ENCODE data around the gene HSF2BP.
"Not testable (repeated sequence)": the region's sequence is repeated elsewhere in the genome, so short reads cannot be mapped to it uniquely, and the experiment has no call there.

HSF2BP gene

DNA sequence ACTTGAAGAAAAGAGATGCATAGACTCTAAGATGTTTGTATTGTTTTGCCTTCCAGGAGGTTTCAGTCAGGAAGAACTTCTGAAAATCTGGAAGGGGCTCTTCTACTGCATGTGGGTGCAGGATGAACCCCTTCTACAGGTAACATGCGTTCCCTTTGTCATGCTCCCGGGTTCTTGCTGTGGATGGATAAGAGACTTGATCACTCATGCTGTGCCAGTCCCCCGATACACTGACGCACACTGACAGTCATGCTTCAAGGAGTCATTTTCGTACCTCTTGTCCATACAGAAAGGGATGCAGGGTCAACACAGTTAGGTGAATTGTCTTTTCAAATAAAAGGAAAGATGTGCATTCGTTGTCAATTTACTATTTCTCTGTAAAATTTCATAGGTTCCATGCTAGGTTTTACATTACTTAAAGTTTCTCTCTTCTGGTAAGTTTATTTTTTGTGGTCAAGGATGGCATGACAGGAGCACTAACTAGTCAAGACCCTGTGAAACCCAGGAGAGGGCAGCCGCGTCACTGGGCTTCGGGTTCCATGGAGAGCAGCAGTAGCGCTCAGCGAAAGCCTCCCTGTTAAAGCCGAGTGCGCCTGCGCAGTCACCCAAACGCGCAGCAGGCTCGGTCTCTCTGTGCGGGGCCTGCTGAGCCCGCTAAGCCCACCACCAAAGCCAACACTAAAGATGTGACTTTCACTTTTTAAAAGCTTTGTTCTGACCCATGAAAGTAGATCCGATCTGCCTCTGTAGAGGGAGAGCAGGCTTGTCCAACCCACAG is 10.7 kb upstream of the HSF2BP start:
- FAIRE-seq, result no peak
- TF ChIP-seq POLR2A (IDR thresholded peaks at IDR 0.05; ENCODE audit: low read depth, low read length), result no peak
- DNase-seq (ENCODE audit: insufficient read length, low spot score), result no peak

DNA sequence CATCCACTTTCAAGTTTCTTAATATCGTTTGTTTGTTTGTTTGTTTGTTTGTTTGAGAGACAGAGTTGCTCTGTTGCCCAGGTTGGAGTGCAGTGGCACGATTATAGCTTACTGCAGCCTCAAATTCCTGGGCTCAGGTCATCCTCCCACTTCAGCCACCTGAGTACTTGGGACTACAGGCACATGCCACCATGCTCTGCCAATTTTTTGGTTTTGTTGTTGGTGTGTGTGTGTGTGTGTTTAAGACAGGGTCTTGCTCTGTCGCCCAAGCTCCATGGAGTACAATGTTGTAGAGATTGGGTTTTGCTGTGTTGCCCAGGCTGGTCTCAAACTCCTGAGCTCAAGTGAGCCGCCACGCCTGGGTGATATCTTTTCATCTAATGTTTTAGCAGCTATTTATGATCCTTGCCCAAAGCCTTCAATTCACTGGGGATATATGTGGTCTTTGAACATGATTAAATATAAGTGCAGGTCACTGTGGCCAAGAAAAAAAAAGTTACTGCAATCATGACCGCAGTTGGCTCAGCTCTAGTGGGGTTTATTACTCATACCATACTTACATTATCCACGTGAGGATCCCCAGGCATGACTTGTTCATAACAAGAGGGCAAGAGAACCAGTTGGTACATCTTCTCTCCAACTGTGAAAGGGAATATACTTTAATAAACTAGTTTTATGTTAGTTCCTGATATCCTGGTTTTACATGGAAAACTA is 8.1 kb upstream of the HSF2BP start:
- FAIRE-seq, result no peak

DNA sequence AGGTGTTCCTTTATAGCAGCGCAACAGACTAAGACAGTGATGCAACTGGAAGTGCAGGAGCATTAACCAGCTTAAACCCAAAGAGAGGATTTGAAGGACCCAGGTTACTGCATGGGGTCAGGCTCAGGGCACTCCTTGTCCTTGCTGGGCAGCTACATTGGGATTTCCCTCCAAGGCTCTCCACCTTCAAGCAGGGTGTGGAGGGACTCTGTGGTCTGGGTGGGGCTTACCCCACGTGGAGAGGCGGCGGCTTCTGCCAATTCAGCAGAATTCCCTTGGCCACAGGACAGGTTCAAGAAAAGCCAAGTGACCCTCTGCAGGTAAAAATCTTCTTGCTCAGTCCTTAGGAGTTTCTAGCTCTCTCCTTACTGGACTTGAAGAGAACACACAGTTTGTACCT is 6.6 kb upstream of the HSF2BP start:
- DNase-seq (ENCODE audit: insufficient read length, low spot score) (no peak), FAIRE-seq (no peak)
- TF ChIP-seq POLR2A (IDR thresholded peaks at IDR 0.05; ENCODE audit: low read depth, low read length), result no peak

More for the DNA sequence above, 8.1 kb upstream of the HSF2BP start:
- no peak for TF ChIP-seq POLR2A (IDR thresholded peaks at IDR 0.05; ENCODE audit: low read depth, low read length)
- DNase-seq (ENCODE audit: insufficient read length, low spot score), result peak; percentile 85

DNA sequence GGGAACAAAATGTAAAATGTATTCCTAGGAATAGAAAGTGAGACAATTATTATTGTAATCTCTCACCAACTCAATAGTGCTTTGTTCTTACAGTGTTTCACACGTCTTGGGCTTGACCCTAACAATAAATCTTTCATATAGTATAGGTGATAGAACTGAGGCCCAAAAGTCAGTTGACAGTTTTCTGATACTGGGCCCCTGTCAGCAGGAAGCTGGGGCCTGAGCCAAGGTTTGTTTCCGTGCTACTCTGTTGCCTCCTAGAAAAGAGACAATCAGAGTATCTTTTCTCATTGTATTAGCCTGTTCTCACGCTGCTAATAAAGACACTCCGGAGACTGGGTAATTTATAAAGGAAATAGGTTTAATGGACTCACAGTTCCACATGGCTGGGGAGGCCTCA is 5.1 kb upstream of the HSF2BP start:
- no peak for DNase-seq (ENCODE audit: insufficient read length, low spot score)
- no peak for FAIRE-seq
- no peak for TF ChIP-seq POLR2A (IDR thresholded peaks at IDR 0.05; ENCODE audit: low read depth, low read length)

DNA sequence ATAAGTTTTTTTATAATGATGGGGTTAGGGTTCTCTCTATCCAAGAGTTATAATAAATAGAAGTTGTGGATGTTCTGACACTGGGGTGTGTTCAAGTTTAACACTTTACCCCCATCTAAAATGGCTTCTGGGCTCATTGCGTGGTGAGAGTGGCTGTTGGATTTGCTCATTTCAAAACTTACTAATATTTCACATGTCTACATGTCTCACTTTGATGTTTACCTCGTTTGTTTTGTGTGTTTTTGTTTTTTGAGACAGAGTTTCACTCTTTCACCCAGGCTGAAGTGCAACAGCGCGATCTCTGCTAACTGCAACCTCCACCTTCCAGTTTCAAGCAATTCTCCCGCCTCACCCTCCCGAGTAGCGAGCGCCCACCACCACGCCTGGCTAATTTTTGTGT is 3.7 kb upstream of the HSF2BP start:
- TF ChIP-seq POLR2A (IDR thresholded peaks at IDR 0.05; ENCODE audit: low read depth, low read length), result no peak
- DNase-seq (ENCODE audit: insufficient read length, low spot score) (no peak), FAIRE-seq (no peak)

DNA sequence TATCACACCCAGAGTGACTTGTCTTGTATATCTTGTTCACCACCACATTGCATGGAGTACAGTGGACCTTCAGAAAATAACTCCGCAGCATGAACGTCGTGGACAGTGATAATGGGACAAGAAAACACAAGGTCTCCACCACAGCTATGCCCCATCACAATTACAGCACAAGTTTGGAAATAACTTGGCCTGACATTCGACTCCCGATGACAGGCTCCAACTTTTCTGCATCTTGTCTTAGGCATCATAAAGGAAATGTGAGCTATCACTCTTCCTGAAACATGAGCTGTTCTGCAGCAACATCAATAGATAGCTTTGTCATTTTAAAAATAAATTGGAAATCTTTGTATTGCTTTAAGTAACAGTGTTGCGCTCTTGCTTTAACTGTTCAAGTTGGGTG is 3.0 kb upstream of the HSF2BP start:
- TF ChIP-seq POLR2A (IDR thresholded peaks at IDR 0.05; ENCODE audit: low read depth, low read length), result no peak
- no peak for DNase-seq (ENCODE audit: insufficient read length, low spot score)

DNA sequence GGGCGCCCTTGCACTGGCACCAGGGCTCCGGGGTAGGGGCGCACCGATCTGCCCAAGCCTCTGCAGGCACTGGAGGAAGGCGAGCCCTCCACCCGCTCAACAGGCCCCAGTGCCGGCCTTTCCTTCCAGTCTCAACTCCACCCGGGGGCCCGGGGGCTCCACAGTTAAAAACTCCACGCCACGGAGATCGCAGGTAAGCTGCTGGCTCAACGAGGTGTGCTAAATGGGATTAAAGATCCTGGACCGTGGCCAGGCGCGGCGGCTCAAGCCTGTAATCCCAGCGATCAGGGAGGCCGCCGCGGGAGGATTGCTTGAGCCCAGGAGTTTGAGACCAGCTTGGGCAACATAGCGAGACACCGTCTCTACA is 536 bp downstream of the HSF2BP start:
- no peak for TF ChIP-seq POLR2A (IDR thresholded peaks at IDR 0.05; ENCODE audit: low read depth, low read length)
- DNase-seq (ENCODE audit: insufficient read length, low spot score) (no peak), FAIRE-seq (no peak)

More for the DNA sequence above, 3.0 kb upstream of the HSF2BP start:
- no peak for FAIRE-seq

DNA sequence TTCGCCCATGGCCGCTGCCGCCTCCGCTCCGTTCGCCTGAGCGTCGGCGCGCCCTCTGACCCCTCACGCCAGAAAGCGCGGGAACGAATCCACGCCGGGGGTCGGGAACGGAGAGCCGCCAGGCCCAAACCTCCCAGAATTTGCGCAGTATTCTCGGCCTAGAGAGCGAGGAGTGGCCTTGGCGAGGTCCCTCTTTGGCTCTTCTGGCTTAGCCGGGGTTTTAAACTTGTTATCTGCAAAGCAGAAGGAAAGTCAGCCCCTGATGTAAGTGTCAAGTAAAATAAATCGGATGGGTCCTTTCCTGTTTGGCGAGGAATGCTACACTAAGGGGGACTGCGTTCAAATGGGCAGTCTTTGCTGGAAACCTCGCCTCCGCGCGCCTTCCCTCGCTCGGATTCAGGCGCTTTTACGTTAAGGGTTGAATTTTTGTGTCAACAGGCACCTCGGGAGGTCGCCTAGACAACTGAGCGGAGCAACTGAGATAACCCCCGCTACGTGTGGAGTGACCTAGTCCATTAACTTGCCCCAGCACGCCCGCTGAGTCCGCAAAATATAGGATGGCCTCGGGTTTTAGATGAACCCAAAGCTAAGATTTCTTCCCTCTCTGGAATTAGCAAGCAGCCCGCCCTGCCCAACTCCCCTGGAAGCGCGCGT is 1.1 kb downstream of the HSF2BP start:
- TF ChIP-seq POLR2A (IDR thresholded peaks at IDR 0.05; ENCODE audit: low read depth, low read length), result no peak
- FAIRE-seq, result no peak
- DNase-seq (ENCODE audit: insufficient read length, low spot score), result no peak

DNA sequence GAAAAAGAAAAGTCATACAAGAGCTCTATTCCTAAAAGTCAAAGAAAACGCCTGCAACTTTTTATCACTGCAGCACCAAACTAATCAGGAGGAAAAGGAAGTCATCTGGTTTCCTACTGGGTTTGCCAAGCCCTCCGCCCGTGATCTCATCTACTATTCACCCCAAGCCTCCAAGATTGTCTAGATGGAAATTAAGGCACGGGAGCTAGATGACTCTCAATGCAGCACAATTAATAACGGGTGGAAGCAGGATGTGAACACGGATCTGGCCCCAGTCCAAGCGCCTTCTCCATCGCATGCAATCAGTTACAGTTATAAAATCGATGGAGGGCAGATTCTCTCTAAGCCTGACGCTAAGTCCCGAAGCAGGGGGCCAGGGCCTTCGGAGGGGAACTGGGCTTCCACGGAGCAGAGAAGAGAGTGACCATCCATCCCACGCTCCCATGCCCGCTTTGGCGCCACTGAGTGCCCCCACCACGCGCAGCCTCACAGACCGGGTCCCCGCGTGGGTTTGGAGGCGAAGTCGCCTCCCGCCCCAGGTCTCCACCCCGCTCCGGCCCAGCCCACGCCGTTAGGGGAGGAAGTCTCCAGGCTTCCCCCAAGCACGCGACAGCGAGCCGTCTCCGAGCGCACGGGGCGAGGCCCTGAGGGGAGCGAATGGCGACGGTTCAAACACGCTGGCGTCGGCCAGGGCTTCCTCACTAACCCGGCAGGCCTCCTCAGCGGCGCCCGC is 1.8 kb downstream of the HSF2BP start:
- no peak for DNase-seq (ENCODE audit: insufficient read length, low spot score)
- no peak for FAIRE-seq
- no peak for TF ChIP-seq POLR2A (IDR thresholded peaks at IDR 0.05; ENCODE audit: low read depth, low read length)

DNA sequence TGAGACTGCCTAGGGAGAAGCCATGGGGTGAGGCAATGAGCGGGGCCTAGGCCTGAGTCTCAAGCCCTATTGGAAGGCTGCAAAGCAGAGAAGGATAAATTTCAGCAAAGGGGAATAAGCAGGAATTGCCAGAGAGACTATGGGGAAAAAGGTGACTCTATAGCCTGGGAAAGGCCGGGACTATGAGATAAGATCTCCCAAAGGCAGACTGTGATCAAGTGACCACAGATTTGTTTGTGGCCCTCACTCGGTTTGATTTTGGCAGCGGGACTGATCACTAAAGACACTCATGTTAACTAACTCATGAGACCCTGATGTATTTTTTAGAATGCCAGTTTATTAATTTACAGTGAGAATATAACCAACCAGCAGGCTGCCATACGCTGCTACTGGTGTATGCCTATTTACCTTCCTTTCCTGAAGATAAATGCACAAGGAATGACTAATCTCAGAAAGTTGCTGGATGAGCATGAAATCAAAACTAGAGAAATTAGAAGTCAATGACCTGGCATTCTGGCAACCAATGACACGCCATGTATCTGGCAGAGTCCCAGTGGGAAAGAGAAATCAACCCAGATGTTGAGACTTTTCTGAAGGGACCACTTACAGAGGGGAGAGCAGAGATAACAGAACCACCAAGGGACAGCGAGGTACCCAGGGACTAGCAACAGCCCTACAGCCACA is 4.3 kb downstream of the HSF2BP start:
- DNase-seq (ENCODE audit: insufficient read length, low spot score), result peak; percentile 57
- no peak for FAIRE-seq
- no peak for TF ChIP-seq POLR2A (IDR thresholded peaks at IDR 0.05; ENCODE audit: low read depth, low read length)

DNA sequence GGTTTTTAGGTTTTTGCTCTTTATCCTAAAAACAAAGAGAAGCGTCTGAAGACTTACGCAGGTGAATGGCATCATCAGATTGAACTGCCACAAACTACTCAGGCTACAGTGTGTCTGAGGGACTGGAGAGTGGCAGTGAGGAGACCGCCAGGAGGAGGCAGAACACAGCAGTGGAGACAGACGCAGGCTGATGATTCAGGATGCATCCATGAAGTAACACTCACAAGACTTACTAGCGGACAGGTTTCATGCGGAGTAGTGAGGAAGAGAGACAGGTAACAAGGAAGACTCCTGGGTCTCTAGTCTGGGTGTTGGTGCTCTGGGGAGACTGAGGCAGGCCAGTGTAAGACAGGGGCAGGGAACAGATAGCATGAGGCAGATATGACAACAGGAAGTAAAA is 5.7 kb downstream of the HSF2BP start:
- FAIRE-seq (no peak), DNase-seq (ENCODE audit: insufficient read length, low spot score) (no peak)
- TF ChIP-seq POLR2A (IDR thresholded peaks at IDR 0.05; ENCODE audit: low read depth, low read length), result no peak

DNA sequence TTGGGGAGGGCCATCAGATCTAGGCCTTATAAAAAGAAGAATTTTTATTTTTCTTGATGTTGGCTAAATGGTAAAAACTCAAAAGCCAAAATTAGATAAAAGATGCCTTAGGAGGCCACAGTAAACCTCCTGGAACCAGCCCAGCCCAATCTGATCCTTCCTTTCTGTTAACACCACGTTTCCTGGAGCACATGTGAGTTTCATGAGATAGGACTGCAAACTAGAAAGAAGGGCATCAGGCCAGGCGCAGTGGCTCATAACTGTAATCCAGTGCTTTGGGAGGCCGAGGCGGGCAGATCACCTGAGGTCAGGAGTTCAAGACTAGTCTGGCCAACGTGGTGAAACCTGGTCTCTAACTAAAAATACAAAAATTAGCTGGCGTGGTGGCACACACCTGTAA is 6.7 kb downstream of the HSF2BP start:
- FAIRE-seq (no peak), DNase-seq (ENCODE audit: insufficient read length, low spot score) (no peak)
- no peak for TF ChIP-seq POLR2A (IDR thresholded peaks at IDR 0.05; ENCODE audit: low read depth, low read length)

DNA sequence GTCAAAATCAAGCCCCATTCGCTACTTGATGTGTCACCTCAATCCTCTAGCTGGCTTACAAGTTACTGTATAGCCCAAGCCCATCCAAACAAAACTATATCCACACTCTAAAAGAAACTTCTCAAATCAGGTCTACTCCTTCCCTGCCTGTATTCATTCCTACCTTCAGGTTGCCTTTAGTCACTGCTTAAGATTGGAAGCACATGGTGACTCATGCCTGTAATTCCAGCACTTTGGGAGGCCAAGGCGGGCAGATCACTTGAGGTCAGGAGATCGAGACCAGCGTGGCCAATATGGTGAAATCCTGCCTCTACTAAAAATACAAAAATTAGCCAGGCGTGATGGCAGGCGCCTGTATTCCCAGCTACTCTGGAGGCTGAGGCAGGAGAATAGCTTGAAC is 7.4 kb downstream of the HSF2BP start:
- DNase-seq (ENCODE audit: insufficient read length, low spot score); FAIRE-seq: not testable (repeated sequence)

All from H54 (cell line).